Measurements from ENCODE around the gene ARHGAP26.

Gene ARHGAP26

GRCh38 chr5:143008032-143008431 is 237.9 kb downstream of the ARHGAP26 start:
- Mint-ChIP-seq H3K27me3 (no peaks in the 10 kb centered on the region), H3K4me1 (peaks cover 25% of the 10 kb centered on the region), H3K36me3 (no peaks in the 10 kb centered on the region), H3K4me3 (no peak overlapping the region), H3K9me3 (no peaks in the 10 kb centered on the region), H3K27ac (peak overlapping the region; percentile 89)
- ATAC-seq (ENCODE audit: low read depth) = no peak
- no peak for DNase-seq (ENCODE audit: low spot score in 2 of 2)

DNA sequence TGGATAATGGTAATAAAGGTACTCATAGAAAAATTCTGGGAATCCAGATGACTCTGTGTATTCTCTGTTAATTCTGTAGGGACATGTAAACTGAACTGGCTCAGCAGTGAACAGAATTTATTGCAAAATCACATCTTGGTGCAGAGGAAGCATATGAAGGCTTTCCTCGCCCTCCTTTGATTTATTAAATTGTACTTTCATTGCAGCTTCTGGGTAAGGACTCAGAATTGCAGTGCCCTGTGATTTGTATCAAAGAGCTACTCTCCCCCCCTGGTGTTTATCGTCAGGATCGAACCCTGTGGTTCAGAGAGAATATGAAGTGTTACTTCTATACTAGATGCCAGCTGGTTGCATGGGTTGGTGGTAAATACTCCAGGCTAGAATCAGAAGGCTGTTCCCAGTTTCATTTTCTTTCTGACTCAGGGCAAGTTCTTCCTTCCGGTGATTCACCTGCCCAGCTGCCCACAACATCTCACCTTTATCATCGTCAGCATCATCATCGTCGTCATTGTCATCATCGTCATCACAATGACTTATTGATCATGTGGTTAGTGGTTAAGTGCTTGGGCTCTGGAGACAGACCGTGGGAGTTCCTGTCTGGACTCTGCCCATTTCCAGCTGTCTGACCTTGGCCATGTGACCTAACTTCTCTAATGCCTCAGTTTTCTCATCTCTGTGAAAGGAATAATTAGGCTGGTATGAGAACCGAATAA is 238.8 kb downstream of the ARHGAP26 start:
- DNase-seq (ENCODE audit: low spot score in 2 of 2) = peak in 1 of 2 donors; percentile 33
- H3K9me3 Mint-ChIP-seq = no peaks in the 10 kb centered on the region
- peak; percentile 87 for ATAC-seq (ENCODE audit: low read depth)
- no peaks in the 10 kb centered on the region for H3K27me3 Mint-ChIP-seq
- peaks cover under 1% of the 10 kb centered on the region for H3K36me3 Mint-ChIP-seq
- H3K4me1 Mint-ChIP-seq = peaks cover 21% of the 10 kb centered on the region
- peak overlapping the region; percentile 89 for H3K27ac Mint-ChIP-seq
- peak overlapping the region; percentile 37 for H3K4me3 Mint-ChIP-seq

- Mint-ChIP-seq H3K4me3 (no peak overlapping the region), H3K9me3 (no peaks in the 10 kb centered on the region), H3K36me3 (peaks cover 6% of the 10 kb centered on the region), H3K4me1 (peaks cover 14% of the 10 kb centered on the region), H3K27me3 (no peaks in the 10 kb centered on the region), H3K27ac (peak overlapping the region; percentile 89)
- no peak for DNase-seq (ENCODE audit: low spot score in 2 of 2)
- ATAC-seq (ENCODE audit: low read depth) = no peak
These were observed 240.2 kb downstream of the ARHGAP26 start for GRCh38 chr5:143010351-143010750.

GRCh38 chr5:143011585-143011984 is 241.4 kb downstream of the ARHGAP26 start:
- peaks cover 14% of the 10 kb centered on the region for H3K4me1 Mint-ChIP-seq
- peaks cover 6% of the 10 kb centered on the region for H3K36me3 Mint-ChIP-seq
- H3K27me3 Mint-ChIP-seq = no peaks in the 10 kb centered on the region
- no peak overlapping the region for H3K4me3 Mint-ChIP-seq
- peak overlapping the region; percentile 53 for H3K27ac Mint-ChIP-seq
- H3K9me3 Mint-ChIP-seq = no peaks in the 10 kb centered on the region
- ATAC-seq (ENCODE audit: low read depth) (no peak), DNase-seq (ENCODE audit: low spot score in 2 of 2) (no peak)

DNA sequence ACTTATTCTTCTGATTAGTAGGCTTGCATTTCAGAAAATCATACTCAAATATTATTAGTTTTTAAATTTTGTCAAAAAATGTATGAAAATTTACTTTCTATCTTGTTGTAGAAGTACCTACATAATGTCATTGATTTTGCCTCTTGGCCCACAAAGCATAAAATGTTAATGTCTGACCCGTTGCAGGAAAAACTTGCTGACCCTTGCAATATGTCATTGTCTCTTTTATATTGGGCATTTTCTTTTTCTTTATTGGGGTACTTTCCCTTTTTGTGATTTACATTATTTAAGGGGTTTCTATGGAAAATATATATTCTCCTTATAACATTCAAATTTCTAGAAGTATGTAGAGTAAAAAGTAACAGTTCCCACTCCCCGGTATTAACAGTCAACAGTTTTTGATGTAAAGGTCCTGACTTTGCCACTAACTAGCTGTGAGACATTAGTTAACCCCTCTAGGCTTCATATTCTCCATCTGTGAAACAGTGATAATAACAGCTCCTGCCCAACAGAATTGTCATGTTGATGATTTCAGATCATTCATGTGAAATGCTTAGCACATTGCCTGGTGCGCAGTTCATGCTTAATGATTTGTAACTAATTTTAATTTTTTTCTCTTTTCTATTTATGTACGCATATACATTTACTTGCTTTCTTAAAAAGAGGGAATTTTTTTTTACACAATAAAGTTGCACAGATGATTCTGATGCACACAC is 243.2 kb downstream of the ARHGAP26 start:
- peaks cover 7% of the 10 kb centered on the region for H3K9me3 Mint-ChIP-seq
- DNase-seq (ENCODE audit: low spot score in 2 of 2) (no peak), ATAC-seq (ENCODE audit: low read depth) (no peak)
- peaks cover 8% of the 10 kb centered on the region for H3K4me1 Mint-ChIP-seq
- no peaks in the 10 kb centered on the region for H3K27me3 Mint-ChIP-seq
- peaks cover 10% of the 10 kb centered on the region for H3K36me3 Mint-ChIP-seq
- H3K4me3 Mint-ChIP-seq = no peak overlapping the region
- no peak overlapping the region for H3K27ac Mint-ChIP-seq

GRCh38 chr5:143014017-143014651 is 244.0 kb downstream of the ARHGAP26 start:
- Mint-ChIP-seq H3K4me1 (peaks cover 3% of the 10 kb centered on the region), H3K9me3 (peaks cover 7% of the 10 kb centered on the region), H3K27me3 (no peaks in the 10 kb centered on the region), H3K4me3 (no peak overlapping the region), H3K27ac (no peak overlapping the region), H3K36me3 (peaks cover 10% of the 10 kb centered on the region)
- ATAC-seq (ENCODE audit: low read depth) (no peak), DNase-seq (ENCODE audit: low spot score in 2 of 2) (no peak)

DNA sequence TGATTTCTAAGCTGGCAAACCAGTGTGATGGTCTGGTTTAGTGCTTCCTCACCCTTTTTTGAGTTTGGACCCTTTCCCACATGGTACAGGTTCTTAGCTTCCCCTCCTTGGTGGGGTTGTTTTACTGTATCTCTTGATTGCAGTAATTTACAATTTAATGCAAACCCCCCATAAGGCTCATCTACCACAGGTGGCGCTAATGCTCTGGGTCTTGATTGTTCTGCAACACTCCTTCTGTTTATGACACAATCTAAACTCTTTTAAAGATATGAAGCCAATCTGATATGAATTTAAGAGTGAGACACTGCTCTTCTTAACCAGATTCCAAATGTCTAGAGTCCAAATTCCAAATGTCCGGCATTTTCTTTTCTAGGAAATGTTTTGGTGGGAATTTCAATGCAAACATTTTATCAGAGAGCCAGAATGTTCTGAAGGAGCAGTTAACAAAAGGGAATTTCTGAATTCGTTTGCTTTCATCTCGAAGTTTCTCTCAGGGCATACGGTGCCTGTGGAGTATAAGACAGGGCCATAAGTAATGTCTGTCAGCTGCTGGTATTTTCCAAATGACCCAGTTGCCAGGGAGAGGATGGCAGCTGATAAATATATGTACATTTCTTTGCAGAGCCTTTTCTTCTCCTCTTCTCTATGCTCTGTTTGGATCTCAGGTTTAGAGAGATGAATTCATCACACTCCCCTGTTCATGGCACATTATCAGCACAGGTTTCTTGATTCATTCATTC is 246.8 kb downstream of the ARHGAP26 start:
- no peak for DNase-seq (ENCODE audit: low spot score in 2 of 2)
- peaks cover 7% of the 10 kb centered on the region for H3K9me3 Mint-ChIP-seq
- peaks cover 12% of the 10 kb centered on the region for H3K36me3 Mint-ChIP-seq
- H3K4me1 Mint-ChIP-seq = peaks cover 6% of the 10 kb centered on the region
- no peak for ATAC-seq (ENCODE audit: low read depth)
- no peak overlapping the region for H3K27ac Mint-ChIP-seq
- no peak overlapping the region for H3K4me3 Mint-ChIP-seq
- no peaks in the 10 kb centered on the region for H3K27me3 Mint-ChIP-seq

DNA sequence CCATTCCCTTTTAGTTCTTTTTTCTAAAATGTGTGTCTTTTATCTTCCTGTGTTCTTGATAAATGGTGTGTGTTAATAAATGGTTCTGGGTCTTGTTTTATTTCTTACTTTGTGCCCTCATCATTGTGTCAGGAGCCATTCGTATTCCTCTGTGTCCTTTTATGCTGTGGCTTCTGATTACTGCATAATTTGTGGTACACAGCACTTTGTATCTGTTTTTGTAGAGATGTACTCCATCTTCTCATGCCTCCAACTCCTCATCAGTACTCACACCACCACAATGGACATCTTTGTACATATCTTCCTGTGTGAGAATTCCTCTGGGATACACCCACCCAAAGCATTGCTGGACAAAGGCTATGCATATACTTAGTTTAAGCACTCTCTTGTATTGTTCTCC is 247.4 kb downstream of the ARHGAP26 start:
- Mint-ChIP-seq H3K36me3 (peaks cover 12% of the 10 kb centered on the region), H3K27me3 (no peaks in the 10 kb centered on the region), H3K9me3 (peaks cover 7% of the 10 kb centered on the region), H3K27ac (no peak overlapping the region), H3K4me1 (peaks cover 6% of the 10 kb centered on the region), H3K4me3 (no peak overlapping the region)
- DNase-seq (ENCODE audit: low spot score in 2 of 2) (no peak), ATAC-seq (ENCODE audit: low read depth) (no peak)

DNA sequence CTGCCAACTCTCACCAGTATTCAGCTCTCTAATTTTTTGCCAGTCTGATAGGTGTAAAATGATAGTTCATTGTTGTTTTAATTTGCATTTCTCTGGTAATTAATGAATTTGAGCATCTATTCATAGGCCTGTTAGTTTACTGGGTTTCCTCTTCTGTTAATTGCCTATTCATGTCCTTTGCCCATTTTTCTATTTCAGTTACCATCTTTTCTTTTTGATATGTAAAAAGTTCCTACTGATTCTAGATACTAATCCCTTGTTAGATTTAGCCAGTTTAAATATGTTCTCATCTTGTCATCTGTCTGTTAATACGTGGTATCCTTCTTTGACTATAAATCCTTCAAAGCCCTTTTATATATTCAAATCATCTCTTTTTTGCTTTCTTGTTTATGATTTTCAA is 247.8 kb downstream of the ARHGAP26 start:
- DNase-seq (ENCODE audit: low spot score in 2 of 2) = no peak
- ATAC-seq (ENCODE audit: low read depth) = no peak
- peaks cover 7% of the 10 kb centered on the region for H3K9me3 Mint-ChIP-seq
- H3K27me3 Mint-ChIP-seq = no peaks in the 10 kb centered on the region
- no peak overlapping the region for H3K4me3 Mint-ChIP-seq
- peaks cover 6% of the 10 kb centered on the region for H3K4me1 Mint-ChIP-seq
- no peak overlapping the region for H3K27ac Mint-ChIP-seq
- peaks cover 12% of the 10 kb centered on the region for H3K36me3 Mint-ChIP-seq

DNA sequence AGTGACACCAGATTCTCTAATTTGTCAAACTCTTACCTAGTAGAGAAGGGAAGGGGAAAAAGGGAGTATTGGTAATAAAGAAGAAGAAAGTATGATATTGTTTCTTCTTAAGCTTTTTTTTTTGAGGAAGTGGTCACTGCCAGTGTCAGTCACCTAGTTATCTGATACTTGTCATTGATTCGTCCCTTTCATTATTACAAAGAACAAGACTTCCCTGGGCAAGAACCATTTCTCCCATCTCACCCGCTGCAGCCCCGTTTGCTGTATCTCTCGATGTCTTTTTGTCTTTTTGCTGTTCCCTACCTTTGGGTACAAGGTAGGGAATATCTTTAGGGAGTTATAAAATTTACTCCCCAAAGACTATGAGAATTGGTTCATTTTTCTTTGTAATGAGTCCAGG is 249.0 kb downstream of the ARHGAP26 start:
- ATAC-seq (ENCODE audit: low read depth) = peak; percentile 34
- Mint-ChIP-seq H3K36me3 (peaks cover 9% of the 10 kb centered on the region), H3K27me3 (no peaks in the 10 kb centered on the region), H3K9me3 (peaks cover 7% of the 10 kb centered on the region), H3K4me3 (no peak overlapping the region), H3K4me1 (peaks cover 8% of the 10 kb centered on the region), H3K27ac (no peak overlapping the region)
- DNase-seq (ENCODE audit: low spot score in 2 of 2) = no peak

DNA sequence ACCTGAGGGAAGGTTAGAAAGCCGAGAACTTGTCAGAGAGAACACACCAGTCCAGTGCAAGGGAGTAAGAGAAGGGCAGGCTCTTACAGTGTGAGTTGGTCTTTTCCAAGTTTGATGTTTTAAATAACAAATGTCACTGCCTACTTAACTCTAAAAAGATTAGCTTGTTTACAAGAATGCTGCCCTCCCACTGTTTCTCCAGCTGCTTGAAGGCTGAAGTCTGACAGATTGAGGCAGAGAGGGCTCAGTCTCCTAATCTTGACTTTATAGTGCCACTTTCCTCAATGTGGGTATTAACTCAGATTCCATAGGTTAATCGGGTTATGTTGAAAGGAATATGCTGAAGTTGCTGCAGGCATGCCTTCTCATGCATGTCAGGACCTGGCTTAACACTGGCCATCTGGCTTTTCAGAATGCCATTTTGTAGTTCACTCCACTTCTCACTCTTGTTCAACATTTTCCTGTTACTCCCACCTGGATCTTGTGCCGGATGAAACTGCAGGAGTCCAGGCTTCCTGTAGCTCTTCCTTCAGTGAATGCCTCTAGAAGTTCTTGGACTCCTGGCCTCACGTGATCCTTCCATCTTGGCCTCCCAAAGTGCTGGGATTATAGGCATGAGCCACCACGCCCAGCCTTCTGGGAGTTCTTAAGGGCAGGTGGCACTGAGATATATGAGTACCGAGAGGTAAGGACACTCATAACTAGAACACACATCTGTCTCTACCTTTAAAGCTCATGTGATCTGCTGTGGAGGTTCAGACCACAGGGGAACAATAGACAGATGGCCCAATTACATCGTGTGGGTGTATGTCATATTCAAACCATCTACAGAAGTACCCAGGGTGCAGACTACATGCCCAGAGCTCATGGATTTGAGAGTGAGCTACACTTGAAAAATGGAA is 249.7 kb downstream of the ARHGAP26 start:
- DNase-seq (ENCODE audit: low spot score in 2 of 2) (no peak), ATAC-seq (ENCODE audit: low read depth) (no peak)
- peaks cover 7% of the 10 kb centered on the region for H3K9me3 Mint-ChIP-seq
- no peaks in the 10 kb centered on the region for H3K27me3 Mint-ChIP-seq
- peaks cover 6% of the 10 kb centered on the region for H3K36me3 Mint-ChIP-seq
- peak overlapping the region; percentile 79 for H3K27ac Mint-ChIP-seq
- peaks cover 8% of the 10 kb centered on the region for H3K4me1 Mint-ChIP-seq
- H3K4me3 Mint-ChIP-seq = no peak overlapping the region

GRCh38 chr5:143021595-143021994 is 251.4 kb downstream of the ARHGAP26 start:
- H3K4me3 Mint-ChIP-seq = no peak overlapping the region
- no peak overlapping the region for H3K27ac Mint-ChIP-seq
- DNase-seq (ENCODE audit: low spot score in 2 of 2) (no peak), ATAC-seq (ENCODE audit: low read depth) (no peak)
- peaks cover 6% of the 10 kb centered on the region for H3K36me3 Mint-ChIP-seq
- H3K27me3 Mint-ChIP-seq = no peaks in the 10 kb centered on the region
- H3K4me1 Mint-ChIP-seq = peaks cover 8% of the 10 kb centered on the region
- peaks cover 7% of the 10 kb centered on the region for H3K9me3 Mint-ChIP-seq

- no peak for DNase-seq (ENCODE audit: low spot score in 2 of 2)
- Mint-ChIP-seq H3K36me3 (peaks cover 2% of the 10 kb centered on the region), H3K4me1 (peaks cover 8% of the 10 kb centered on the region)
These were observed 253.4 kb downstream of the ARHGAP26 start for GRCh38 chr5:143023411-143024096.

More at GRCh38 chr5:143023411-143024096, 253.4 kb downstream of the ARHGAP26 start:
- Mint-ChIP-seq H3K4me3 (no peak overlapping the region), H3K9me3 (no peaks in the 10 kb centered on the region), H3K27me3 (no peaks in the 10 kb centered on the region), H3K27ac (peak overlapping the region; percentile 2)
- ATAC-seq (ENCODE audit: low read depth) = no peak
